GM12878 (cell line): ENCODE measurements around the gene METTL5. TPM values are rescaled to one million over a fixed set of nuclear protein-coding genes. Genes with fewer than 3 reads are reported as not detected.

ENCODE experiments used
- ATAC-seq: fragments of 200-7000 bp; cut with Tn5 transposase; 3 replicates; pipeline ENCODE4 v1.9.1; 2020; ENCODE audit warnings: mild to moderate bottlenecking, moderate library complexity
- Bru-seq: library from RNA; stranded (reverse); fragments of 400-500 nt; gene quantifications from one replicate; lab custom pipeline; 2021; lab: Mats Ljungman, UMichigan
- BruChase-seq, 2 experiments: library from RNA; stranded (reverse); fragments of 400-500 nt; gene quantifications; one replicate each; lab custom pipeline; 2021; lab: Mats Ljungman, UMichigan
- BruUV-seq: library from RNA; stranded (reverse); fragments of 400-500 nt; replicated peaks from 2 replicates; lab custom pipeline; 2021; lab: Mats Ljungman, UMichigan
- CTCF ChIA-PET: fragments of 300-600 bp; sonication (Branson Sonifier 250); formaldehyde crosslinking; extraction: SDS; loops from one replicate; lab custom pipeline; 2021; ENCODE audit warnings: inconsistent platforms; lab: Yijun Ruan, JAX
- POLR2A ChIA-PET: fragments of 350-600 bp; formaldehyde crosslinking; extraction: SDS; loops from one replicate; lab custom pipeline; 2021; ENCODE audit warnings: inconsistent platforms; lab: Charles Lee
- RAD21 ChIA-PET: fragments of 300-600 bp; sonication (Branson Sonifier 250); formaldehyde crosslinking; loops from one replicate; lab custom pipeline; 2023; ENCODE audit warnings: antibody characterized with exemption; ENCODE audit not compliant: unreplicated experiment; lab: Charles Lee
- SMC1A ChIA-PET: fragments of 300-600 bp; sonication (Branson Sonifier 250); formaldehyde crosslinking; loops from one replicate; lab custom pipeline; 2023; ENCODE audit not compliant: unreplicated experiment, uncharacterized antibody; lab: Charles Lee
- DNase-seq: peaks from one replicate; pipeline ENCODE4 v3.0.0-alpha.2; 2011; ENCODE audit warnings: low read depth, low spot score
- FAIRE-seq: peaks from 3 replicates; lab custom pipeline; 2011; peaks lifted over from hg19 to GRCh38; lab: Jason Lieb, UNC
- H2AFZ ChIP-seq: 2 replicates; pipeline ENCODE4 v1.6.0; 2011; ENCODE audit warnings: low read depth, low read length, control low read depth; ENCODE audit not compliant: control insufficient read depth
- H3K27ac ChIP-seq: 2 replicates; pipeline ENCODE4 v1.5.1; 2011; ENCODE audit warnings: control low read depth; ENCODE audit not compliant: control insufficient read depth, insufficient read depth
- H3K27me3 ChIP-seq, 2 experiments: replicated peaks in 1 of 2; 2 replicates each; pipeline versions ENCODE4 v1.6.0 to v1.6.1; 2011; ENCODE audit warnings: low read length in 1 of 2; ENCODE audit not compliant: control insufficient read depth in 2 of 2, insufficient read depth in 2 of 2
- H3K36me3 ChIP-seq, 2 experiments: 2 replicates each; pipeline ENCODE4 v1.5.1; 2011; ENCODE audit warnings: low read length in 1 of 2; ENCODE audit not compliant: control insufficient read depth in 2 of 2, insufficient read depth in 2 of 2
- H3K4me1 ChIP-seq: 2 replicates; pipeline ENCODE4 v1.6.1; 2011; ENCODE audit warnings: mild to moderate bottlenecking, low read length, moderate library complexity, mixed read lengths; ENCODE audit not compliant: control insufficient read depth, insufficient read depth
- H3K4me2 ChIP-seq: 2 replicates; pipeline ENCODE4 v1.6.0; 2011; ENCODE audit warnings: control low read depth; ENCODE audit not compliant: control insufficient read depth, insufficient read depth
- H3K4me3 ChIP-seq: fragments of 200-600 bp; sonication (generic); 2 replicates; pipeline ENCODE4 v1.5.1; 2016
- H3K79me2 ChIP-seq: 2 replicates; pipeline ENCODE4 v1.6.0; 2011; ENCODE audit warnings: low read length; ENCODE audit not compliant: control insufficient read depth, insufficient read depth
- H3K9ac ChIP-seq: 2 replicates; pipeline ENCODE4 v1.8.0; 2011; ENCODE audit warnings: low read length, control low read depth, mixed read lengths; ENCODE audit not compliant: control insufficient read depth, insufficient read depth
- H3K9me3 ChIP-seq: replicated peaks from 3 replicates; pipeline ENCODE4 v1.5.1; 2011; ENCODE audit warnings: mild to moderate bottlenecking, low read length; ENCODE audit not compliant: control insufficient read depth, insufficient read depth
- H4K20me1 ChIP-seq: 2 replicates; pipeline ENCODE4 v1.6.0; 2011; ENCODE audit not compliant: control insufficient read depth, insufficient read depth
- ATF2 ChIP-seq: IDR thresholded peaks from 2 replicates; pipeline ENCODE4 v1.6.1; 2012; ENCODE audit warnings: low read length, inconsistent platforms
- BCL11A ChIP-seq: IDR thresholded peaks from 2 replicates; pipeline ENCODE4 v1.6.1; 2011; ENCODE audit warnings: low read depth, low read length
- BRCA1 ChIP-seq: IDR thresholded peaks from 2 replicates; pipeline ENCODE4 v1.6.1; 2011; ENCODE audit warnings: low read depth, low read length, improper control_type of control experiment
- CBX3 ChIP-seq: fragments of 200-600 bp; sonication (generic); IDR thresholded peaks from 2 replicates; pipeline ENCODE4 v1.6.1; 2016; ENCODE audit warnings: low read depth, borderline replicate concordance
- EGR1 ChIP-seq, 2 experiments: IDR thresholded peaks; 1 replicate in 1 of 2; 2 replicates in 1 of 2; pipeline ENCODE4 v1.6.1; 2011 to 2012; ENCODE audit warnings: low read depth in 2 of 2, low read length in 2 of 2, borderline replicate concordance in 1 of 2, mild to moderate bottlenecking in 1 of 2, moderate library complexity in 1 of 2
- EZH2 ChIP-seq: IDR thresholded peaks from 2 replicates; pipeline ENCODE4 v1.6.1; 2012; ENCODE audit warnings: low read depth, mild to moderate bottlenecking, control low read depth, inconsistent platforms, low read length, borderline replicate concordance; ENCODE audit not compliant: control insufficient read depth
- FOXM1 ChIP-seq: IDR thresholded peaks from 2 replicates; pipeline ENCODE4 v1.6.1; 2012; ENCODE audit warnings: low read depth, mild to moderate bottlenecking, inconsistent platforms, low read length, moderate library complexity
- GATAD2B ChIP-seq: fragments of 450-650 bp; conservative IDR thresholded peaks from 2 replicates; pipeline ENCODE4 v1.6.1; 2017; ENCODE audit warnings: low read depth, mild to moderate bottlenecking, moderate library complexity
- KAT2A ChIP-seq: conservative IDR thresholded peaks from 2 replicates; pipeline ENCODE4 v1.6.1; 2011; ENCODE audit warnings: low read depth, low read length; ENCODE audit not compliant: control insufficient read depth
- MEF2B ChIP-seq: fragments of 450-650 bp; IDR thresholded peaks from 2 replicates; pipeline ENCODE4 v1.6.1; 2018; ENCODE audit warnings: mild to moderate bottlenecking, moderate library complexity; ENCODE audit not compliant: partially characterized antibody, poor library complexity, severe bottlenecking
- MTA3 ChIP-seq: IDR thresholded peaks from 2 replicates; pipeline ENCODE4 v1.6.1; 2012; ENCODE audit warnings: low read length, inconsistent platforms, borderline replicate concordance
- NRF1 ChIP-seq: conservative IDR thresholded peaks from 2 replicates; pipeline ENCODE4 v1.6.1; 2011; ENCODE audit warnings: mild to moderate bottlenecking, low read depth, low read length, improper control_type of control experiment
- RUNX3 ChIP-seq: IDR thresholded peaks from 2 replicates; pipeline ENCODE4 v1.6.1; 2012; ENCODE audit warnings: low read length, inconsistent platforms
- TCF3 ChIP-seq: IDR thresholded peaks from 2 replicates; pipeline ENCODE4 v1.6.1; 2012; ENCODE audit warnings: low read depth, mild to moderate bottlenecking, low read length, borderline replicate concordance; ENCODE audit not compliant: insufficient read depth
- WGBS: methylation state at CpG from one replicate; pipeline ENCODE4 v1.1.6; 2016; ENCODE audit warnings: low lambda C conversion rate; ENCODE audit not compliant: insufficient replicate concordance, insufficient coverage; ENCODE audit errors: missing lambda C conversion rate; 5-methylcytosine and 5-hydroxymethylcytosine counted together
- in situ Hi-C: fragments of 300-500 bp; cut with MboI; formaldehyde crosslinking; loops from 9 replicates; pipeline ENCODE4 v1.14.3; 2018; ENCODE audit warnings: mixed read lengths
- intact Hi-C: fragments of 100-400 bp; cut with micrococcal nuclease; formaldehyde crosslinking; loops from one replicate; pipeline ENCODE4 v1.14.2; 2022; ENCODE audit not compliant: unreplicated experiment
- long read RNA-seq, 2 experiments: library from polyadenylated mRNA; unstranded; transcript quantifications; one replicate each; pipeline ENCODE4 v2.0.0, GENCODE V29; 2019 to 2020
- polyA minus RNA-seq, 3 experiments: library from RNA; depleted of rRNA, polyadenylated mRNA; stranded (reverse); fragments of >200 nt; gene quantifications; 2 replicates each; pipeline ENCODE4 v1.2.3, GENCODE V29; 2011
- polyA plus RNA-seq, 11 experiments: library from polyadenylated mRNA; depleted of rRNA in 4 of 11; unstranded in 6 of 11; stranded (reverse) in 5 of 11; fragments of >200 nt; fragmentation: Nextera tagmentation in 4 of 11; fragmentation: Illumina TruSeq in 1 of 11; extraction: Ambion mirVana in 4 of 11; extraction: Trizol in 1 of 11; gene quantifications; 1 replicate in 1 of 11; 2 replicates in 10 of 11; pipeline versions ENCODE4 v1.2.1 to v1.2.3, GENCODE V29; 2011 to 2016; ENCODE audit warnings: inconsistent platforms in 2 of 11, missing spikeins in 2 of 11, low read depth in 1 of 11
- total RNA-seq, 4 experiments: library from RNA; depleted of rRNA in 3 of 4; stranded (reverse); fragments of >200 nt in 3 of 4; fragmentation: Illumina TruSeq in 1 of 4; extraction: Trizol in 1 of 4; gene quantifications; 2 replicates each; pipeline versions ENCODE4 v1.2.1 to v1.2.3, GENCODE V29; 2013 to 2021

METTL5 gene
- total RNA-seq (2013; cell fraction: nucleolus; rRNA removed): 48.3 and 65.4 TPM in 2 replicates
- 55.0 and 57.3 TPM in 2 replicates for total RNA-seq (2014; rRNA removed)
- 80.5 and 83.9 TPM in 2 replicates for total RNA-seq (2014; rRNA removed; fragmentation: Illumina TruSeq; extraction: Trizol)
- 67.0 and 75.9 TPM in 2 replicates for total RNA-seq (2021)
- polyA plus RNA-seq (2011; ENCODE audit: low read depth): 42.7 TPM
- 72.9 and 119 TPM in 2 replicates for polyA plus RNA-seq (2011; rRNA removed)
- 32.2 and 33.1 TPM in 2 replicates for polyA plus RNA-seq (2011; cell fraction: cytosol; rRNA removed)
- 20.5 and 23.6 TPM in 2 replicates for polyA plus RNA-seq (2011; cell fraction: nucleus; rRNA removed)
- polyA plus RNA-seq (2012): 54.6 and 67.6 TPM in 2 replicates
- 94.2 and 116 TPM in 2 replicates for polyA plus RNA-seq (2014; fragmentation: Illumina TruSeq; extraction: Trizol)
- 100 to 1,000 TPM; 198 to 204 TPM for polyA plus RNA-seq (2014; fragmentation: Nextera tagmentation; extraction: Ambion mirVana)
- polyA plus RNA-seq (2014; rRNA removed): 67.4 and 80.6 TPM in 2 replicates
- 100 to 1,000 TPM; 156 to 161 TPM for polyA plus RNA-seq (2016; fragmentation: Nextera tagmentation; extraction: Ambion mirVana)
- 14.3 and 22.9 TPM in 2 replicates for polyA minus RNA-seq (2011; rRNA and poly(A)+ RNA removed)
- 11.2 and 13.0 TPM in 2 replicates for polyA minus RNA-seq (2011; cell fraction: cytosol; rRNA and poly(A)+ RNA removed)
- polyA minus RNA-seq (2011; cell fraction: nucleus; rRNA and poly(A)+ RNA removed): 15.1 and 19.8 TPM in 2 replicates
- Bru-seq, nascent RNA: percentile 74 among the genes with signal in this experiment
- BruChase-seq, experiment 1, labeled RNA remaining after a 6-hour chase: percentile 74 among the genes with signal in this experiment
- BruChase-seq, experiment 2, labeled RNA remaining after a 2-hour chase: percentile 71 among the genes with signal in this experiment
- long read RNA-seq, experiment 1, transcript METTL5-201 (7 exons, 1,010 nt): minor isoform, 5 of 62 reads
- long read RNA-seq, experiment 1, transcript METTL5-203 (8 exons, 800 nt): minor isoform, 19 of 62 reads
- long read RNA-seq, experiment 1, transcript METTL5-206 (8 exons, 880 nt): major isoform, 30 of 62 reads
- long read RNA-seq, experiment 1, partial matches to known transcripts: 0 of 62 reads
- long read RNA-seq, experiment 1, other reads (novel, unspliced or antisense): 8 of 62 reads
- long read RNA-seq, experiment 2, transcript METTL5-203 (8 exons, 800 nt): minor isoform, 56 of 228 reads
- long read RNA-seq, experiment 2, transcript METTL5-206 (8 exons, 880 nt): major isoform, 104 of 228 reads
- long read RNA-seq, experiment 2, transcript METTL5-207 (7 exons, 1,370 nt): minor isoform, 8 of 228 reads
- long read RNA-seq, experiment 2, transcript METTL5-201 (7 exons, 1,010 nt): minor isoform, 10 of 228 reads
- long read RNA-seq, experiment 2, partial matches to known transcripts: 31 of 228 reads
- long read RNA-seq, experiment 2, other reads (novel, unspliced or antisense): 19 of 228 reads

- in situ Hi-C loops (no loop called here), intact Hi-C loops (loop anchor here (1.0 to 10.0 kb wide), 2 partner anchors 104 to 400 kb away; no protein-coding TSS in a partner anchor)
- ChIA-PET POLR2A (interaction anchor here (1.0 to 1.4 kb wide), 2 partner anchors 8 to 25 kb away, joined by 3 read pairs; partner anchors contain the start of gene SSB), SMC1A (interaction anchor here (0.6 to 1.9 kb wide), 10 partner anchors 9 to 256 kb away, joined by 3 to 8 read pairs (median 4); no protein-coding TSS in a partner anchor), RAD21 (interaction anchor here (0.5 to 1.8 kb wide), 8 partner anchors 11 to 107 kb away, joined by 3 to 11 read pairs (median 4); partner anchors contain the start of gene SSB), CTCF (interaction anchor here (0.6 to 2.7 kb wide), 28 partner anchors 9 to 363 kb away, joined by 3 to 21 read pairs (median 4); partner anchors contain the start of genes FASTKD1, PPIG and SSB)
- BruUV-seq: no TSS peak
- Histone ChIP-seq H3K9me3 (no peaks in the 10 kb centered on the region), H2AFZ (peak within 1 kb of the TSS; percentile 93), H3K4me3 (peak within 1 kb of the TSS; percentile 81), H4K20me1 (peaks cover 2% of the 10 kb centered on the region; the same call in 1 of the 2 replicates), H3K27ac (peak within 1 kb of the TSS; percentile 62), H3K27me3 (no peaks in the 10 kb centered on the region), H3K79me2 (peaks cover 46% of the 10 kb centered on the region), H3K4me1 (peaks cover 10% of the 10 kb centered on the region; the same call in 1 of the 2 replicates), H3K4me2 (peak within 1 kb of the TSS; percentile 94), H3K36me3 (0 out of 4 replicates have a peak, but pooled peaks cover 0 to 3% of the 10 kb centered on the region in 2 experiments), H3K9ac (peak within 1 kb of the TSS; percentile 78)
- 4% methylated on average over 61 of the region's 61 CpGs for WGBS
- DNase-seq: peak; percentile 20
- ATAC-seq: peak; percentile 81
- no peak for FAIRE-seq
- TF ChIP-seq MTA3: no peak
- no peak for TF ChIP-seq FOXM1
- peak; percentile 92 for TF ChIP-seq GATAD2B
- no peak for TF ChIP-seq BCL11A
- no peak; the same call in 1 of the 2 replicates for TF ChIP-seq BRCA1
- TF ChIP-seq EGR1 (IDR thresholded peaks at IDR 0.05; ENCODE audit: borderline replicate concordance in 1 of 2, low read depth in 2 of 2, low read length in 2 of 2): 0 out of 3 replicates have a peak, but pooled peaks of 1 of the 2 experiments have one; percentile 7
- TF ChIP-seq NRF1: 0 out of 2 replicates have a peak, but pooled peaks have one; percentile 18
- TF ChIP-seq RUNX3: no peak; the same call in 1 of the 2 replicates
- TF ChIP-seq KAT2A: no peak
- no peak for TF ChIP-seq ATF2
- TF ChIP-seq MEF2B: no peak
- TF ChIP-seq EZH2: no peak
- peak; percentile 61; the same call in 1 of the 2 replicates for TF ChIP-seq TCF3
- TF ChIP-seq CBX3: no peak
These were observed at the start of gene METTL5 for GRCh38 chr2:169824373-169825333. METTL5 (minus strand) TSS chr2:169824905; CDS start chr2:169824597, 308 bp downstream.
